GM12878 (cell line): ENCODE data around the gene CFAP61. TPM values are rescaled to one million over a fixed set of nuclear protein-coding genes. Genes with fewer than 3 reads are reported as not detected.

ENCODE experiments used
- BCLAF1 ChIP-seq: fragments of 450-650 bp; IDR thresholded peaks from 2 replicates; pipeline ENCODE4 v1.6.1; 2017; ENCODE audit warnings: antibody characterized with exemption, mild to moderate bottlenecking, moderate library complexity
- CHD4 ChIP-seq: fragments of 200-600 bp; sonication (generic); IDR thresholded peaks from 2 replicates; pipeline ENCODE4 v1.6.1; 2016; ENCODE audit warnings: mild to moderate bottlenecking
- MAX ChIP-seq: IDR thresholded peaks from 2 replicates; pipeline ENCODE4 v1.6.1; 2012; ENCODE audit warnings: low read depth, low read length, improper control_type of control experiment
- NR2F1 ChIP-seq: fragments of 450-650 bp; conservative IDR thresholded peaks from 2 replicates; pipeline ENCODE4 v1.6.1; 2017; ENCODE audit warnings: mild to moderate bottlenecking
- ZBTB40 ChIP-seq: fragments of 450-650 bp; IDR thresholded peaks from 2 replicates; pipeline ENCODE4 v1.6.1; 2016; ENCODE audit warnings: mild to moderate bottlenecking, moderate library complexity, borderline replicate concordance
- polyA plus RNA-seq, 11 experiments: library from polyadenylated mRNA; depleted of rRNA in 4 of 11; unstranded in 6 of 11; stranded (reverse) in 5 of 11; fragments of >200 nt; fragmentation: Nextera tagmentation in 4 of 11; fragmentation: Illumina TruSeq in 1 of 11; extraction: Ambion mirVana in 4 of 11; extraction: Trizol in 1 of 11; gene quantifications; 1 replicate in 1 of 11; 2 replicates in 10 of 11; pipeline versions ENCODE4 v1.2.1 to v1.2.3, GENCODE V29; 2011 to 2016; ENCODE audit warnings: inconsistent platforms in 2 of 11, missing spikeins in 2 of 11, low read depth in 1 of 11
- total RNA-seq, 4 experiments: library from RNA; depleted of rRNA in 3 of 4; stranded (reverse); fragments of >200 nt in 3 of 4; fragmentation: Illumina TruSeq in 1 of 4; extraction: Trizol in 1 of 4; gene quantifications; 2 replicates each; pipeline versions ENCODE4 v1.2.1 to v1.2.3, GENCODE V29; 2013 to 2021

The CFAP61 gene
- total and polyA plus RNA-seq, 10 of the 15 experiments (the other 5 are each of a cell fraction or from before 2014, with no cell fraction given), result 0.11 to 0.41 (median 0.24) TPM; not detected in 7

GRCh38 chr20:20203784-20204183 lies 151.5 kb downstream of the CFAP61 start (continued):
- TF ChIP-seq BCLAF1 (no peak), ZBTB40 (no peak), CHD4 (no peak), MAX (no peak), NR2F1 (no peak)
